Mesenchymal stem cell (in vitro differentiated cells and primary cell): Measurements from ENCODE around the gene TNFRSF8. TPM values are rescaled to one million over a fixed set of nuclear protein-coding genes. Genes with fewer than 3 reads are reported as not detected.

Source experiments
- DNase-seq: peaks from one replicate; pipeline ENCODE4 v3.0.0-alpha.2; 2013
- H2AFZ ChIP-seq: one replicate; pipeline ENCODE4 v1.6.1; 2013; ENCODE audit warnings: low read depth, mild to moderate bottlenecking, control low read depth, inconsistent platforms, low read length, moderate library complexity
- H2AK5ac ChIP-seq: 2 replicates; pipeline ENCODE4 v1.6.1; 2013; ENCODE audit warnings: low read length, moderate library complexity, mild to moderate bottlenecking, inconsistent platforms; ENCODE audit not compliant: severe bottlenecking
- H2BK120ac ChIP-seq: one replicate; pipeline ENCODE4 v1.6.1; 2013; ENCODE audit warnings: low read depth, mild to moderate bottlenecking, inconsistent platforms, low read length, moderate library complexity
- H2BK12ac ChIP-seq, 2 experiments: one replicate each; pipeline ENCODE4 v1.6.1; 2013; ENCODE audit warnings: inconsistent platforms in 2 of 2, low read length in 2 of 2, mild to moderate bottlenecking in 2 of 2, moderate library complexity in 2 of 2, control low read depth in 1 of 2
- H2BK15ac ChIP-seq: one replicate; pipeline ENCODE4 v1.6.1; 2013; ENCODE audit warnings: mild to moderate bottlenecking, low read depth, inconsistent platforms; ENCODE audit not compliant: poor library complexity, severe bottlenecking
- H2BK5ac ChIP-seq: 2 replicates; pipeline ENCODE4 v1.6.1; 2013; ENCODE audit warnings: low read depth, mild to moderate bottlenecking, low read length, control low read depth, inconsistent platforms; ENCODE audit not compliant: poor library complexity, severe bottlenecking
- H3K14ac ChIP-seq, 2 experiments: one replicate each; pipeline ENCODE4 v1.6.1; 2013; ENCODE audit warnings: inconsistent platforms in 2 of 2, low read length in 2 of 2, control low read depth in 1 of 2, mild to moderate bottlenecking in 1 of 2, moderate library complexity in 1 of 2
- H3K18ac ChIP-seq, 2 experiments: one replicate each; pipeline ENCODE4 v1.6.1; 2013; ENCODE audit warnings: inconsistent platforms in 2 of 2, low read length in 2 of 2, control low read depth in 1 of 2, low read depth in 1 of 2, mild to moderate bottlenecking in 1 of 2
- H3K23ac ChIP-seq, 2 experiments: one replicate each; pipeline ENCODE4 v1.6.1; 2013; ENCODE audit warnings: inconsistent platforms in 2 of 2, low read length in 2 of 2, mild to moderate bottlenecking in 2 of 2, moderate library complexity in 2 of 2, control low read depth in 1 of 2
- H3K27ac ChIP-seq: 2 replicates; pipeline ENCODE4 v1.5.1; 2013; ENCODE audit warnings: mild to moderate bottlenecking, moderate library complexity, low read length, control low read depth, inconsistent platforms; ENCODE audit not compliant: poor library complexity, severe bottlenecking
- H3K27me3 ChIP-seq, 2 experiments: 2 replicates each; pipeline versions ENCODE4 v1.6.1 to v1.7.0; 2013; ENCODE audit warnings: low read length in 2 of 2, mild to moderate bottlenecking in 2 of 2, moderate library complexity in 2 of 2, control low read depth in 1 of 2, inconsistent platforms in 1 of 2; ENCODE audit not compliant: control insufficient read depth in 1 of 2, insufficient read depth in 1 of 2
- H3K36me3 ChIP-seq, 2 experiments: 2 replicates each; pipeline versions ENCODE4 v1.6.1 to v1.7.0; 2013; ENCODE audit warnings: low read length in 2 of 2, control low read depth in 1 of 2, inconsistent platforms in 1 of 2, low read depth in 1 of 2, mild to moderate bottlenecking in 1 of 2; ENCODE audit not compliant: insufficient read depth in 2 of 2, control insufficient read depth in 1 of 2
- H3K4ac ChIP-seq, 2 experiments: one replicate each; pipeline ENCODE4 v1.6.1; 2013; ENCODE audit warnings: inconsistent platforms in 2 of 2, low read length in 2 of 2, mild to moderate bottlenecking in 2 of 2, moderate library complexity in 2 of 2, control low read depth in 1 of 2, low read depth in 1 of 2
- H3K4me1 ChIP-seq: 2 replicates; pipeline ENCODE4 v1.6.1; 2013; ENCODE audit warnings: low read depth, low read length, control low read depth; ENCODE audit not compliant: control insufficient read depth, insufficient read depth
- H3K4me2 ChIP-seq: 2 replicates; pipeline ENCODE4 v1.6.1; 2013; ENCODE audit warnings: low read length, mild to moderate bottlenecking, inconsistent platforms; ENCODE audit not compliant: poor library complexity, severe bottlenecking
- H3K4me3 ChIP-seq, 2 experiments: 2 replicates each; pipeline versions ENCODE4 v1.5.1 to v1.7.0; 2013; ENCODE audit warnings: low read length in 2 of 2, mild to moderate bottlenecking in 2 of 2, control low read depth in 1 of 2, low read depth in 1 of 2; ENCODE audit not compliant: insufficient read depth in 1 of 2
- H3K79me1 ChIP-seq: replicated peaks from 2 replicates; pipeline ENCODE4 v1.6.1; 2013; ENCODE audit warnings: mild to moderate bottlenecking, control low read depth, low read length, inconsistent platforms; ENCODE audit not compliant: poor library complexity, severe bottlenecking
- H3K9ac ChIP-seq: 2 replicates; pipeline ENCODE4 v1.7.0; 2013; ENCODE audit warnings: mild to moderate bottlenecking, low read length, moderate library complexity
- H3K9me3 ChIP-seq: 2 replicates; pipeline ENCODE4 v1.7.0; 2013; ENCODE audit warnings: mild to moderate bottlenecking, low read length; ENCODE audit not compliant: control insufficient read depth
- H4K8ac ChIP-seq: one replicate; pipeline ENCODE4 v1.6.1; 2013; ENCODE audit warnings: inconsistent platforms, mild to moderate bottlenecking, low read length, moderate library complexity
- H4K91ac ChIP-seq: one replicate; pipeline ENCODE4 v1.6.1; 2013; ENCODE audit warnings: mild to moderate bottlenecking, low read length, inconsistent platforms
- WGBS: methylation state at CpG from one replicate; pipeline ENCODE4 v1.1.7; 2013; ENCODE audit warnings: mixed read lengths; 5-methylcytosine and 5-hydroxymethylcytosine counted together
- polyA plus RNA-seq, 2 experiments: library from polyadenylated mRNA; stranded (reverse); fragments of 200-250 nt; gene quantifications; one replicate each; pipeline ENCODE4 v1.2.3, GENCODE V29; 2013

TNFRSF8 gene
- 0.03 TPM for polyA plus RNA-seq (2013, experiment 1 of 2)
- not detected for polyA plus RNA-seq (2013, experiment 2 of 2)

DNA sequence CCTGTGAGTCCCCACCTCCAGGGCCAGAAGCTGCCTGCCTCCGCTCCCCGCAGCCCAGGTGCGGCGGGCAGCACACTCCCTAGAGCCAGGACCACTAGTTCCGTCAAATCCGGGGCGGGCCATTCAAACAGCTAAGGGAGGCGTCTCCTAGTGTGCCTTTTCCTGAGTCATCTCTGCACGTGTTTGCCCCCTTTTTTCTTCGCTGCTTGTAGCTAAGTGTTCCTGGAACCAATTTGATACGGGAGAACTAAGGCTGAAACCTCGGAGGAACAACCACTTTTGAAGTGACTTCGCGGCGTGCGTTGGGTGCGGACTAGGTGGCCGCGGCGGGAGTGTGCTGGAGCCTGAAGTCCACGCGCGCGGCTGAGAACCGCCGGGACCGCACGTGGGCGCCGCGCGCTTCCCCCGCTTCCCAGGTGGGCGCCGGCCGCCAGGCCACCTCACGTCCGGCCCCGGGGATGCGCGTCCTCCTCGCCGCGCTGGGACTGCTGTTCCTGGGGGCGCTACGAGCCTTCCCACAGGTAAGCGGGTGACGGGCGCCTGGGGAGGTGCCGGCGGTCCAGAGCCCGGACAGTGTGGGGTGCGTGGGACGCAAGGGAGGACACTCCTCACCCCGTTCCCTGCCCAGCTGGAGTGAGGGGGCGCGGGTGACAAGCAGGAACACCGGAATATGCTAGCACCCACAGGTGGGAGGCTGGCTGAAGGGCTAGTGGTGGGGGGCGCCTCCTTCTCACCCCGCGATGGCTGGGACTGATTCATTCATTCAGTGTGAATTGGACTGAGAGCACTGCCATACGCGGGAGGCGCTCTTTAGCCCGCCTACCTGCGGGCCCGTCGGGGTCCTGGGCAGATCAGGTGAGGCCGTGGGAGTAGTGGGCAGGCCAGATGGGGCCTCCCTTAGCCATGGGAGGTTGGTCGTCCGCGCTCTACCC is at the start of gene TNFRSF8:
TNFRSF8 (plus strand) TSS at position 163 of the 932 bp plus-strand sequence; CDS start at position 459, 296 bp downstream.
- Histone ChIP-seq H3K27me3 (peaks cover 41 to 65% of the 10 kb centered on the region in 2 experiments), H2AFZ (no peak within 1 kb of the TSS), H4K91ac (no peak within 1 kb of the TSS), H3K18ac (no peak within 1 kb of the TSS), H3K23ac (peak within 1 kb of the TSS in 1 of 2 experiments; percentile 34), H3K4me2 (peak within 1 kb of the TSS; percentile 25), H2BK5ac (no peak within 1 kb of the TSS), H3K79me1 (no peaks in the 10 kb centered on the region), H3K9ac (no peak within 1 kb of the TSS), H3K4me1 (peaks cover 11% of the 10 kb centered on the region), H3K27ac (no peak within 1 kb of the TSS), H2BK120ac (no peak within 1 kb of the TSS), H3K4ac (no peak within 1 kb of the TSS), H2AK5ac (no peak within 1 kb of the TSS), H3K9me3 (peaks cover 4% of the 10 kb centered on the region), H2BK12ac (no peak within 1 kb of the TSS), H3K4me3 (peak within 1 kb of the TSS in 1 of 2 experiments; percentile 54), H3K14ac (peak within 1 kb of the TSS in 1 of 2 experiments; percentile 7), H2BK15ac (no peak within 1 kb of the TSS), H3K36me3 (no peaks in the 10 kb centered on the region), H4K8ac (no peak within 1 kb of the TSS)
- DNase-seq, result peak; percentile 11
- WGBS, result 4% methylated on average over 72 of the region's 72 CpGs

DNA sequence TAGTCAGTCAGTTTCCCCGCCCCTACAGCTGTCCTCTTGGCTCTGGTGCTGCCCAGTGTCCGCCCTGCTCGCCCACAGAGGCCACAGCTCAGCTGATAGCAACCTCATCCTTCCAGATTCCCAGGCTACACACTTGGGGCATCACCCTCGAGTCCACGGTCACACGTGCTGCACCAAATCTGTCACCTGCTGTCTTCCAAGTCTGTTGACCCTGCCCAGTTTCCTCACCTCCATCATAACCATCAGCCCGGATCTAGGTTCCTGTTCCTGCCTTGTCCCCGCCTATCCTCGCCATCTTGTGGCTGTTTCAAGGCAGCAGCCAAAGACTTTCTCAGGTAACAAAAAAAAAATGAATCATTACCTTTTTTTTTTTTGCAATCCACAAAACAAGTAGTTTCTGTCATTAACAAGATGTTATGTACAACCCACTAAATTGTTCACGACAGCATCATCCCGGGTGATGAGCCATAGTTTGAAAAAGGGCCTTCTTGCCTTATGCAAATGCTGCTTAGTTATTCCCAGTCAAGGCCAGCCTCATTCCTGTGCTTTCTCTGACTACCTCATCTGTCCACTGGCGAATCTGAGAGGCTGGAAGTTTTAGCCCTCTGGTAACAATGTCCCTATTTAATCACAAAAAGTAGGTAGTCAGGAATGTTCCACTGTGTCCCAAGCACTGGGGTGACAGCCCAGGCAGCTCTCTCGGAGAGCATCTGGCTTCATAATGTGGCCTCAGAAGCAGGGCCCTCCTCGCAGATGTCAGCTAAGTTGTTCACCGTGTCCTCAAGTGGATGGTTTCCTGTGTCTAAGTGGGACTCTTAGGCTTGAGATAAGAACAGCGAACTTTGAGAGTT is 48.7 kb upstream of the TNFRSF8 start:
- no peak overlapping the region for H2BK12ac ChIP-seq
- H4K8ac ChIP-seq, result no peak overlapping the region
- no peaks in the 10 kb centered on the region for H3K27me3 ChIP-seq
- H3K9ac ChIP-seq, result no peak overlapping the region
- no peak overlapping the region for H3K4me3 ChIP-seq
- H3K27ac ChIP-seq, result no peak overlapping the region
- no peak overlapping the region for H2AK5ac ChIP-seq
- peak overlapping the region in 1 of 2 experiments; percentile 44 for H3K14ac ChIP-seq
- no peak overlapping the region for H2BK5ac ChIP-seq
- H3K4ac ChIP-seq, result no peak overlapping the region
- H3K18ac ChIP-seq, result no peak overlapping the region
- H3K4me1 ChIP-seq, result peaks cover 7% of the 10 kb centered on the region
- H2BK120ac ChIP-seq, result no peak overlapping the region
- no peak overlapping the region for H3K23ac ChIP-seq
- H3K4me2 ChIP-seq, result no peak overlapping the region
- H3K9me3 ChIP-seq, result no peaks in the 10 kb centered on the region
- H3K36me3 ChIP-seq, result peaks cover 36 to 39% of the 10 kb centered on the region in 2 experiments
- WGBS, result 61% methylated on average over 14 of the region's 16 CpGs
- DNase-seq, result peak; percentile 85
- H4K91ac ChIP-seq, result no peak overlapping the region
- H2AFZ ChIP-seq, result no peak overlapping the region
- no peak overlapping the region for H2BK15ac ChIP-seq
- peaks cover 7% of the 10 kb centered on the region for H3K79me1 ChIP-seq

DNA sequence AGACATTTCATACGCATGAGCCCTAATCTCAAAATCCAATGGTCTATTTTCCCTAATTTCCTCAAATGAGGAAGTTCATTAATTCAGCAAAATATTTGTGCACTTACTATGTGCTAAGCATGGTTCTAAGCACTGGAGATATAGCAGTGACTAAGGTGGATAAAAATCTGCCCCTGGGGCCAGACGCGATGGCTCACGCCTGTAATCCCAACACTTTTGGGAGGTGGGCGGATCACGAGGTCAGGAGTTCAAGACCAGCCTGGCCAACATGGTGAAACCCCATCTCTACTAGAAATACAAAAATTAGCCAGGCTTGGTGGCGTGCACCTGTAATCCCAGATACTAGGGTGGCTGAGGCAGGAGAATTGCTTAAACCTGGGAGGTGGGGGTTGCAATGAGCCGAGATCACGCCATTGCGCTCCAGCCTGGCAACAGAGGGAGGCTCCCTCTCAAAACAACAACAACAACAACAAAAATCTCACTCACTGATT is 48.1 kb upstream of the TNFRSF8 start:
- H4K8ac ChIP-seq, result no peak overlapping the region
- no peak overlapping the region for H2AK5ac ChIP-seq
- no peak overlapping the region for H2BK15ac ChIP-seq
- H2BK12ac ChIP-seq, result no peak overlapping the region
- no peak overlapping the region for H2BK120ac ChIP-seq
- H3K36me3 ChIP-seq, result peaks cover 29 to 33% of the 10 kb centered on the region in 2 experiments
- no peak overlapping the region for H4K91ac ChIP-seq
- peaks cover 9% of the 10 kb centered on the region for H3K4me1 ChIP-seq
- no peak overlapping the region for H3K4me3 ChIP-seq
- H3K4me2 ChIP-seq, result no peak overlapping the region
- WGBS, result 57% methylated on average over 9 of the region's 10 CpGs
- H2BK5ac ChIP-seq, result no peak overlapping the region
- H3K79me1 ChIP-seq, result peaks cover 12% of the 10 kb centered on the region
- H3K27me3 ChIP-seq, result no peaks in the 10 kb centered on the region
- no peak overlapping the region for H3K4ac ChIP-seq
- H3K27ac ChIP-seq, result no peak overlapping the region
- H3K9ac ChIP-seq, result no peak overlapping the region
- no peak overlapping the region for H3K23ac ChIP-seq
- H3K14ac ChIP-seq, result no peak overlapping the region
- no peak for DNase-seq
- no peak overlapping the region for H2AFZ ChIP-seq
- no peak overlapping the region for H3K18ac ChIP-seq
- no peaks in the 10 kb centered on the region for H3K9me3 ChIP-seq
